ENCODE results near the gene RRP1. TPM values are rescaled to one million over a fixed set of nuclear protein-coding genes. Genes with fewer than 3 reads are reported as not detected.

RRP1 gene
- total and polyA plus RNA-seq, 2 of the 13 experiments (the other 11 are each of a cell fraction or from before 2014, with no cell fraction given) = 20.1 to 35.1 TPM

- POLR2A ChIA-PET = no interaction called here
- in situ Hi-C loops (cut with HindIII; ENCODE audit: extremely low pct_ligation_motif_present, low pct_unique_long_range_greater_than_20kb) = no loop called here
- Histone ChIP-seq H3K4me1 (ENCODE audit: insufficient read depth, low read length) (peaks cover 29% of the 10 kb centered on the region), H3K4me3 (replicated peaks in 1 of 3; ENCODE audit: insufficient read depth in 1 of 3, low read depth in 2 of 3, low read length in 3 of 3) (no peak overlapping the region), H3K36me3 (replicated peaks in 1 of 2; ENCODE audit: control insufficient read depth in 1 of 2, insufficient read depth in 2 of 2, low read length in 2 of 2) (no peaks in the 10 kb centered on the region), H3K9ac (ENCODE audit: insufficient read depth, low read depth, low read length) (no peak overlapping the region), H3K4me2 (ENCODE audit: low read depth, low read length) (no peak overlapping the region), H3K27me3 (ENCODE audit: control insufficient read depth in 1 of 2, insufficient read depth in 2 of 2, low read length in 2 of 2) (peaks cover under 1 to 12% of the 10 kb centered on the region in 2 experiments; a peak in 3 of 5 replicates), H3K9me3 (ENCODE audit: low read length) (no peaks in the 10 kb centered on the region), H4K20me1 (ENCODE audit: insufficient read depth, low read length) (no peaks in the 10 kb centered on the region), H3K27ac (ENCODE audit: extremely low read length, insufficient read depth, low read length) (no peak overlapping the region), H2AFZ (ENCODE audit: low read length) (no peak overlapping the region), H3K79me2 (ENCODE audit: insufficient read depth, low read length) (no peaks in the 10 kb centered on the region)
- BruUV-seq (replicated peaks) = no TSS peak
- CTCF ChIA-PET (ENCODE audit: low intra/inter-chr PET ratio, low total read pairs) = no interaction called here
- FAIRE-seq = no peak
- TF ChIP-seq ZNF678 (CRISPR knock-in tag; IDR thresholded peaks at IDR 0.05) (no peak), CBX5 (CRISPR knock-in tag; IDR thresholded peaks at IDR 0.05; ENCODE audit: borderline replicate concordance) (no peak), ETS1 (CRISPR knock-in tag; IDR thresholded peaks at IDR 0.05) (no peak), ZNF329 (CRISPR knock-in tag; IDR thresholded peaks at IDR 0.05; ENCODE audit: low read depth) (no peak), ZIK1 (CRISPR knock-in tag; IDR thresholded peaks at IDR 0.05; ENCODE audit: borderline replicate concordance, low read depth) (no peak)
- TF ChIP-seq, protein P1, sequence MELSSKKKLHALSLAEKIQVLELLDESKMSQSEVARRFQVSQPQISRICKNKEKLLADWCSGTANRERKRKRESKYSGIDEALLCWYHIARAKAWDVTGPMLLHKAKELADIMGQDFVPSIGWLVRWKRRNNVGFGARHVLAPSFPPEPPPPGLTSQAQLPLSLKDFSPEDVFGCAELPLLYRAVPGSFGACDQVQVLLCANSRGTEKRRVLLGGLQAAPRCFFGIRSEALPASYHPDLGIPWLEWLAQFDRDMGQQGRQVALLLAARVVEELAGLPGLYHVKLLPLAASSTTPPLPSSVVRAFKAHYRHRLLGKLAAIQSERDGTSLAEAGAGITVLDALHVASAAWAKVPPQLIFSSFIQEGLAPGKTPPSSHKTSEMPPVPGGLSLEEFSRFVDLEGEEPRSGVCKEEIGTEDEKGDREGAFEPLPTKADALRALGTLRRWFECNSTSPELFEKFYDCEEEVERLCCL (CRISPR knock-in tag; IDR thresholded peaks at IDR 0.05; ENCODE audit: borderline replicate concordance) = no peak
- intact Hi-C loops (cut with micrococcal nuclease; ENCODE audit: unreplicated experiment) = no loop called here
- DNase-seq (ENCODE audit: low spot score) = no peak
- no peak for ATAC-seq
- WGBS (ENCODE audit: low lambda C conversion rate) = 72% methylated on average over 3 of the region's 3 CpGs
Observed at GRCh38 chr21:43840259-43840658, 50.9 kb downstream of the RRP1 start.

DNA sequence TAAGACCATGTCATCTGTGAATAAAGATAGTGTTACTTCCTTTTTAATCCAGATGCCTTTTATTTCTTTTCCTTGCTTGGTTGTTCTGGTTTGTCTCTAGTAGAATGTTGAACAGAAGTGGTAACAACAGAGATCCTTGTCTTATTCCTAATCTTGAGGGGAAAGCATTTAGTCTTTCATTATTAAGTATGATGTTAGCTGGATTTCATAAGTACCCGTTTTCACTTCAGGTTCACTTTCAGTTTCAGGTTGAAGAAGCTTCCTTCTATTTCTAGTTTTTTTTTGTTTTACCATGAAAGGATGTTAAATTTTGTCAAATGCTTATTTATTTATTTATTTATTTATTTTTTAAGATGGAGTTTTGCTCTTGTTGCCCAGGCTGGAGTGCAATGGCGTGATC is 53.4 kb downstream of the RRP1 start:
- POLR2A ChIA-PET = no interaction called here
- no peaks in the 10 kb centered on the region for H3K27me3 ChIP-seq (ENCODE audit: control insufficient read depth in 1 of 2, insufficient read depth in 2 of 2, low read length in 2 of 2)
- CTCF ChIA-PET (ENCODE audit: low intra/inter-chr PET ratio, low total read pairs) = no interaction called here
- FAIRE-seq (peak; percentile 4), DNase-seq (ENCODE audit: low spot score) (no peak), ATAC-seq (no peak)
- no peak overlapping the region for H3K9ac ChIP-seq (ENCODE audit: insufficient read depth, low read depth, low read length)
- no peaks in the 10 kb centered on the region for H3K9me3 ChIP-seq (ENCODE audit: low read length)
- H4K20me1 ChIP-seq (ENCODE audit: insufficient read depth, low read length) = no peaks in the 10 kb centered on the region
- WGBS (ENCODE audit: low lambda C conversion rate) = 40% methylated on average over 2 of the region's 2 CpGs
- H3K4me3 ChIP-seq (replicated peaks in 1 of 3; ENCODE audit: insufficient read depth in 1 of 3, low read depth in 2 of 3, low read length in 3 of 3) = no peak overlapping the region
- no peak overlapping the region for H3K27ac ChIP-seq (ENCODE audit: extremely low read length, insufficient read depth, low read length)
- no peaks in the 10 kb centered on the region for H3K36me3 ChIP-seq (replicated peaks in 1 of 2; ENCODE audit: control insufficient read depth in 1 of 2, insufficient read depth in 2 of 2, low read length in 2 of 2)
- no peaks in the 10 kb centered on the region for H3K79me2 ChIP-seq (ENCODE audit: insufficient read depth, low read length)
- H3K4me1 ChIP-seq (ENCODE audit: insufficient read depth, low read length) = peaks cover 23% of the 10 kb centered on the region
- BruUV-seq (replicated peaks) = no TSS peak
- H2AFZ ChIP-seq (ENCODE audit: low read length) = no peak overlapping the region
- in situ Hi-C loops (cut with HindIII; ENCODE audit: extremely low pct_ligation_motif_present, low pct_unique_long_range_greater_than_20kb) (no loop called here), intact Hi-C loops (cut with micrococcal nuclease; ENCODE audit: unreplicated experiment) (no loop called here)
- H3K4me2 ChIP-seq (ENCODE audit: low read depth, low read length) = peak overlapping the region; percentile 23; the same call in 1 of the 2 replicates
- TF ChIP-seq BORCS8-MEF2B (CRISPR knock-in tag; IDR thresholded peaks at IDR 0.05) = no peak
- no peak for TF ChIP-seq RXRB (CRISPR knock-in tag; IDR thresholded peaks at IDR 0.05; ENCODE audit: borderline replicate concordance)
- TF ChIP-seq, protein P2, sequence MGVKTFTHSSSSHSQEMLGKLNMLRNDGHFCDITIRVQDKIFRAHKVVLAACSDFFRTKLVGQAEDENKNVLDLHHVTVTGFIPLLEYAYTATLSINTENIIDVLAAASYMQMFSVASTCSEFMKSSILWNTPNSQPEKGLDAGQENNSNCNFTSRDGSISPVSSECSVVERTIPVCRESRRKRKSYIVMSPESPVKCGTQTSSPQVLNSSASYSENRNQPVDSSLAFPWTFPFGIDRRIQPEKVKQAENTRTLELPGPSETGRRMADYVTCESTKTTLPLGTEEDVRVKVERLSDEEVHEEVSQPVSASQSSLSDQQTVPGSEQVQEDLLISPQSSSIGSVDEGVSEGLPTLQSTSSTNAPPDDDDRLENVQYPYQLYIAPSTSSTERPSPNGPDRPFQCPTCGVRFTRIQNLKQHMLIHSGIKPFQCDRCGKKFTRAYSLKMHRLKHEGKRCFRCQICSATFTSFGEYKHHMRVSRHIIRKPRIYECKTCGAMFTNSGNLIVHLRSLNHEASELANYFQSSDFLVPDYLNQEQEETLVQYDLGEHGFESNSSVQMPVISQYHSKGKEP (CRISPR knock-in tag; IDR thresholded peaks at IDR 0.05) = no peak
- TF ChIP-seq SPEN (CRISPR knock-in tag; IDR thresholded peaks at IDR 0.05; ENCODE audit: low read depth) = no peak
- TF ChIP-seq SUZ12 (IDR thresholded peaks at IDR 0.05; ENCODE audit: low read depth, low read length) = no peak
- no peak for TF ChIP-seq ZNF776 (CRISPR knock-in tag; IDR thresholded peaks at IDR 0.05)
- TF ChIP-seq CCDC6 (CRISPR knock-in tag; IDR thresholded peaks at IDR 0.05) = no peak
- no peak for TF ChIP-seq HNRNPLL (IDR thresholded peaks at IDR 0.05; ENCODE audit: low read depth, low read length, poor library complexity, severe bottlenecking)
- TF ChIP-seq CHD2 (IDR thresholded peaks at IDR 0.05; ENCODE audit: low read depth, low read length) = no peak
- no peak for TF ChIP-seq ARNTL (CRISPR knock-in tag; IDR thresholded peaks at IDR 0.05)
